HEK293 (cell line): Measurements from ENCODE around the gene GNPNAT1.
A peak's percentile ranks its signal among the peaks of the same experiment; 100 is the strongest.

Experiments
- CTCF ChIA-PET: fragments of 350-600 bp; formaldehyde crosslinking; extraction: SDS; loops from one replicate; lab custom pipeline; 2021; ENCODE audit warnings: antibody characterized with exemption; lab: Yijun Ruan, JAX
- POLR2A ChIA-PET: fragments of 300-600 bp; formaldehyde crosslinking; extraction: SDS; loops from one replicate; lab custom pipeline; 2020; ENCODE audit warnings: antibody characterized with exemption, inconsistent platforms; lab: Yijun Ruan, JAX
- H3K27ac ChIP-seq: fragments of 200-500 bp; sonication (Bioruptor generic); 2 replicates; pipeline ENCODE4 v1.5.1; 2014; ENCODE audit warnings: low read depth, low read length, control low read depth, inconsistent platforms; ENCODE audit errors: extremely low read depth
- H3K36me3 ChIP-seq, 2 experiments: fragments of 200-500 bp in 1 of 2; sonication (Bioruptor generic) in 1 of 2; 1 replicate in 1 of 2; 2 replicates in 1 of 2; pipeline ENCODE4 v1.5.1; 2014 to 2017; ENCODE audit warnings: inconsistent platforms in 2 of 2, low read length in 2 of 2; ENCODE audit not compliant: control insufficient read depth in 2 of 2, insufficient read depth in 1 of 2
- H3K4me1 ChIP-seq: fragments of 200-500 bp; sonication (Bioruptor generic); 2 replicates; pipeline ENCODE4 v1.5.1; 2014; ENCODE audit warnings: mild to moderate bottlenecking, low read length, inconsistent platforms; ENCODE audit not compliant: control insufficient read depth, insufficient read depth
- H3K4me3 ChIP-seq: 2 replicates; pipeline ENCODE4 v1.5.1; 2011; ENCODE audit warnings: low read depth, mild to moderate bottlenecking, control low read depth, low read length, moderate library complexity
- H3K9me3 ChIP-seq: fragments of 200-500 bp; sonication (Bioruptor generic); 2 replicates; pipeline ENCODE4 v1.5.1; 2014; ENCODE audit warnings: low read depth, low read length, inconsistent platforms; ENCODE audit not compliant: control insufficient read depth, insufficient read depth
- BCL6B ChIP-seq: fragments of 450-650 bp; formaldehyde crosslinking; IDR thresholded peaks from 2 replicates; pipeline ENCODE4 v1.5.1; 2017; ENCODE audit warnings: missing biosample characterization, missing genetic modification characterization
- GLIS1 ChIP-seq: fragments of 450-650 bp; formaldehyde crosslinking; IDR thresholded peaks from 2 replicates; pipeline ENCODE4 v1.5.1; 2016; ENCODE audit warnings: missing biosample characterization, missing genetic modification characterization
- KLF10 ChIP-seq: fragments of 450-650 bp; IDR thresholded peaks from 2 replicates; pipeline ENCODE4 v1.5.1; 2018; ENCODE audit warnings: missing biosample characterization, mild to moderate bottlenecking, missing genetic modification characterization
- KLF9 ChIP-seq: fragments of 450-650 bp; formaldehyde crosslinking; IDR thresholded peaks from 2 replicates; pipeline ENCODE4 v1.5.1; 2016; ENCODE audit warnings: missing biosample characterization, missing genetic modification characterization, low read depth
- MEIS1 ChIP-seq: sonication (generic); formaldehyde crosslinking; IDR thresholded peaks from 2 replicates; pipeline ENCODE4 v1.8.1; 2022; ENCODE audit warnings: missing genetic modification reagents, mild to moderate bottlenecking, borderline replicate concordance
- OVOL3 ChIP-seq: fragments of 450-650 bp; formaldehyde crosslinking; IDR thresholded peaks from 2 replicates; pipeline ENCODE4 v1.5.1; 2016; ENCODE audit warnings: missing biosample characterization, missing genetic modification characterization
- TCF7L2 ChIP-seq: IDR thresholded peaks from 2 replicates; pipeline ENCODE4 v1.6.1; 2011; ENCODE audit warnings: low read depth, mild to moderate bottlenecking, inconsistent platforms, low read length, moderate library complexity, borderline replicate concordance
- TRIM28 ChIP-seq: IDR thresholded peaks from 2 replicates; pipeline ENCODE4 v1.6.1; 2011; ENCODE audit warnings: low read length, control low read depth, borderline replicate concordance
- YY1 ChIP-seq: fragments of 450-650 bp; formaldehyde crosslinking; IDR thresholded peaks from 2 replicates; pipeline ENCODE4 v1.5.1; 2018; ENCODE audit warnings: missing biosample characterization, missing genetic modification characterization
- ZFP3 ChIP-seq: fragments of 450-650 bp; formaldehyde crosslinking; IDR thresholded peaks from 2 replicates; pipeline ENCODE4 v1.5.1; 2016; ENCODE audit warnings: low read depth, missing biosample characterization, missing genetic modification characterization
- ZFP37 ChIP-seq: fragments of 450-650 bp; formaldehyde crosslinking; IDR thresholded peaks from 2 replicates; pipeline ENCODE4 v1.5.1; 2016; ENCODE audit warnings: missing biosample characterization, missing genetic modification characterization
- ZNF133 ChIP-seq: fragments of 450-650 bp; formaldehyde crosslinking; IDR thresholded peaks from 2 replicates; pipeline ENCODE4 v1.5.1; 2016; ENCODE audit warnings: missing biosample characterization, missing genetic modification characterization
- ZNF2 ChIP-seq: fragments of 450-650 bp; formaldehyde crosslinking; IDR thresholded peaks from 2 replicates; pipeline ENCODE4 v1.5.1; 2016; ENCODE audit warnings: missing biosample characterization, missing genetic modification characterization
- ZNF292 ChIP-seq: fragments of 450-650 bp; formaldehyde crosslinking; IDR thresholded peaks from 2 replicates; pipeline ENCODE4 v1.5.1; 2016; ENCODE audit warnings: low read depth, missing biosample characterization, missing genetic modification characterization, borderline replicate concordance
- ZNF391 ChIP-seq: fragments of 450-650 bp; formaldehyde crosslinking; IDR thresholded peaks from 2 replicates; pipeline ENCODE4 v1.5.1; 2016; ENCODE audit warnings: low read depth, missing biosample characterization, missing genetic modification characterization, borderline replicate concordance
- ZNF398 ChIP-seq: fragments of 450-650 bp; formaldehyde crosslinking; IDR thresholded peaks from 2 replicates; pipeline ENCODE4 v1.5.1; 2017; ENCODE audit warnings: missing biosample characterization, missing genetic modification characterization
- ZNF423 ChIP-seq: fragments of 450-650 bp; formaldehyde crosslinking; IDR thresholded peaks from 2 replicates; pipeline ENCODE4 v1.5.1; 2016; ENCODE audit warnings: missing biosample characterization, missing genetic modification characterization
- ZNF548 ChIP-seq: fragments of 450-650 bp; formaldehyde crosslinking; IDR thresholded peaks from 2 replicates; pipeline ENCODE4 v1.5.1; 2016; ENCODE audit warnings: missing biosample characterization, missing genetic modification characterization
- ZNF660 ChIP-seq: fragments of 450-650 bp; IDR thresholded peaks from 2 replicates; pipeline ENCODE4 v1.5.1; 2018; ENCODE audit warnings: missing biosample characterization, mild to moderate bottlenecking, missing genetic modification characterization
- ZNF677 ChIP-seq: fragments of 450-650 bp; IDR thresholded peaks from 2 replicates; pipeline ENCODE4 v1.5.0; 2018; ENCODE audit warnings: missing biosample characterization, mild to moderate bottlenecking, missing genetic modification characterization, moderate library complexity
- ZNF791 ChIP-seq: fragments of 450-650 bp; formaldehyde crosslinking; IDR thresholded peaks from 2 replicates; pipeline ENCODE4 v1.5.1; 2016; ENCODE audit warnings: missing biosample characterization, missing genetic modification characterization
- ZNF792 ChIP-seq: fragments of 450-650 bp; formaldehyde crosslinking; IDR thresholded peaks from 2 replicates; pipeline ENCODE4 v1.5.1; 2016; ENCODE audit warnings: missing biosample characterization, missing genetic modification characterization

Gene GNPNAT1

DNA sequence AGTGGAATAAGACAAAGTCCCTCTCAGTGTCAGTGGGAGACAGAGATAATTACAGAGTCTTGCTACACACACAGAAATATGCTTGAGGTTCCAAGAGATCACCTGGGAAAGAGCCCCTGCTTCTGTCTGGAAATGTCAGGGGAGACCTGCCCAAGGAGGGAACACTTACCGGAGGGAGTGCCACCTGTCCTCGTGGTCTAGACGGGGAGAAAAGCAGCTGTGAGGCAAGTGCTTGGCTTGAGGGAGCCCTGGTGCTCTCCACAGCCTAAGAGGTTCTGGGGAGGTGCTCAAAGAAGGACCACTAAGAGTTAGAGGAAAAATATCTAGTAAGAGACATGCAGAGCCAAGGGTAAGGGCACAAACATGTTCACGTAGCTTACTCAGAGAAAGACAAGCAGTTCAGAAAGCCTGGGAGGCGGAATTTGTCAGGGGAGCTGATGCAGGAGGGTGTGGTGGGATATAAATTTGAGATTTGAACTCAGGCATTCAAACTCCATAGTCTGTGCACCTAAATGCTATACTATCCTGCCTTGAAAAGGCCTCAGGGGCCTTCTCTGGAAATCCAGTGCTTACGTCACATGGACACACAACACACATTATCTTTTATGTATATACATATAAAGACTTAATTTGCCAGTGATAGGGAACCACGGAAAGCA, 38.2 kb upstream of the GNPNAT1 start:
- ChIA-PET POLR2A (interaction anchor here (0.7 kb wide), 1 partner anchor 75 kb away, joined by 6 read pairs; no protein-coding TSS in a partner anchor), CTCF (interaction anchor here (0.5 to 0.8 kb wide), 3 partner anchors 11 to 531 kb away, joined by 3 to 5 read pairs (median 3); no protein-coding TSS in a partner anchor)

DNA sequence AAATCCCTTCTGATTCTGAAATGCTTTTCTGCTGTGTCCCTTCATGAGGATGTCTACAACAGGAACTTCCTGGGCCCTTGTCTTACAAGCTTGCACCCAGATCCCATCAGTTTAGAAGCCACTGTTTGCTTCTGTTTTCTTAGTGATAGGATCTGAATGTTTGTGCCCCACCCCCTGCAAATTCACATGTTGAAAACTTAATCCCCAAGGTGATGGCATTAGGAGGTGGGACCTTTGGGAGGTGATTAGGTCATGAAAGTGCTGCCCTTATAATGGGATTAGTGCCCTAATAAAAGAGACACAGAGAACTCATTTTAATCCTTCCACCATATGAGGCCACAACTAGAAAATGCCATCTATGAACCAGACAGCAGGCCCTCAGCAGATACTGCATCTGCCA, 36.0 kb upstream of the GNPNAT1 start:
- H3K36me3 ChIP-seq, result no peaks in the 10 kb centered on the region
- CTCF ChIA-PET, result no interaction called here
- H3K9me3 ChIP-seq, result no peaks in the 10 kb centered on the region
- TF ChIP-seq BCL6B (tag by site-specific recombination), result no peak
- no peak for TF ChIP-seq ZNF398
- no peak for TF ChIP-seq TCF7L2
- TF ChIP-seq ZNF2 (tag by site-specific recombination), result no peak
- no peak for TF ChIP-seq ZNF791 (tag by site-specific recombination)
- TF ChIP-seq MEIS1, result no peak
- no peak for TF ChIP-seq ZNF677
- no peak for TF ChIP-seq ZNF391 (tag by site-specific recombination)
- no peak for TF ChIP-seq ZNF292 (tag by site-specific recombination)
- TF ChIP-seq TRIM28, result no peak
- TF ChIP-seq ZNF660 (tag by site-specific recombination), result no peak
- TF ChIP-seq GLIS1, result no peak
- no peak for TF ChIP-seq ZNF423 (tag by site-specific recombination)
- no peak for TF ChIP-seq ZFP37 (tag by site-specific recombination)
- no peak for TF ChIP-seq ZNF548
- TF ChIP-seq KLF10 (tag by site-specific recombination), result no peak
- TF ChIP-seq YY1 (tag by site-specific recombination), result no peak
- TF ChIP-seq, all 188 proteins: peak for 0
- no peak overlapping the region for H3K4me3 ChIP-seq
- peaks cover 2% of the 10 kb centered on the region; the same call in 1 of the 2 replicates for H3K4me1 ChIP-seq
- no peak overlapping the region for H3K27ac ChIP-seq
- POLR2A ChIA-PET, result no interaction called here

More for the DNA sequence above, 38.2 kb upstream of the GNPNAT1 start:
- no peaks in the 10 kb centered on the region for H3K9me3 ChIP-seq
- H3K36me3 ChIP-seq, result no peaks in the 10 kb centered on the region
- no peak overlapping the region for H3K27ac ChIP-seq
- TF ChIP-seq KLF9 (tag by site-specific recombination), result no peak
- 0 out of 2 replicates have a peak, but pooled peaks have one; percentile 24 for TF ChIP-seq ZNF133 (tag by site-specific recombination)
- no peak overlapping the region for H3K4me3 ChIP-seq
- H3K4me1 ChIP-seq, result peaks cover 8% of the 10 kb centered on the region

GRCh38 chr14:52825085-52825484, 33.7 kb upstream of the GNPNAT1 start:
- no peaks in the 10 kb centered on the region for H3K9me3 ChIP-seq
- POLR2A ChIA-PET, result no interaction called here
- H3K27ac ChIP-seq, result no peak overlapping the region
- TF ChIP-seq OVOL3 (tag by site-specific recombination), result no peak
- no peak for TF ChIP-seq ZNF792 (tag by site-specific recombination)
- TF ChIP-seq ZFP3 (tag by site-specific recombination), result no peak
- TF ChIP-seq, all 188 proteins: peak for 0
- Histone ChIP-seq H3K4me3 (no peak overlapping the region), H3K4me1 (no peaks in the 10 kb centered on the region), H3K36me3 (no peaks in the 10 kb centered on the region)
- CTCF ChIA-PET, result interaction anchor here (0.6 to 3.2 kb wide), 10 partner anchors 7 to 1523 kb away, joined by 3 to 29 read pairs (median 4); no protein-coding TSS in a partner anchor
